ELF-1 (cell line): ENCODE measurements around the gene TBC1D22A.
A peak's percentile ranks its signal among the peaks of the same experiment; 100 is the strongest.

Experiments used
- DNase-seq: peaks from one replicate; pipeline ENCODE4 v3.0.0-alpha.2; 2016; ENCODE audit warnings: low read depth, low spot score

TBC1D22A gene

GRCh38 chr22:46737105-46737975 lies 25.1 kb upstream of the TBC1D22A start:
- DNase-seq = no peak

- DNase-seq = no peak
Measured at GRCh38 chr22:46737976-46738646, 24.3 kb upstream of the TBC1D22A start, which contains the start of gene CERK. Gene CERK, minus strand, starts transcription at chr22:46738252. Its CDS starts 104 bp downstream, at chr22:46738148.

GRCh38 chr22:46738647-46739093 lies 23.8 kb upstream of the TBC1D22A start:
- DNase-seq = peak; percentile 42

- DNase-seq = peak; percentile 53
Measured at GRCh38 chr22:46739094-46739870, 23.2 kb upstream of the TBC1D22A start.

GRCh38 chr22:46740910-46741780 lies 21.3 kb upstream of the TBC1D22A start:
- DNase-seq = no peak

GRCh38 chr22:46741974-46742519 lies 20.4 kb upstream of the TBC1D22A start:
- no peak for DNase-seq

GRCh38 chr22:46742576-46743221 lies 19.8 kb upstream of the TBC1D22A start:
- peak; percentile 61 for DNase-seq

GRCh38 chr22:46744581-46744980 lies 17.9 kb upstream of the TBC1D22A start:
- DNase-seq = no peak

- no peak for DNase-seq
Measured at GRCh38 chr22:46746192-46746591, 16.3 kb upstream of the TBC1D22A start.

- DNase-seq = no peak
Measured at GRCh38 chr22:46746620-46747019, 15.8 kb upstream of the TBC1D22A start.

GRCh38 chr22:46747646-46748045 lies 14.8 kb upstream of the TBC1D22A start:
- no peak for DNase-seq

GRCh38 chr22:46748206-46748907 lies 14.1 kb upstream of the TBC1D22A start:
- DNase-seq = no peak

- no peak for DNase-seq
Measured at GRCh38 chr22:46748908-46749675, 13.4 kb upstream of the TBC1D22A start.

GRCh38 chr22:46749682-46750529 lies 12.5 kb upstream of the TBC1D22A start:
- DNase-seq = no peak

GRCh38 chr22:46750530-46750800 lies 12.0 kb upstream of the TBC1D22A start:
- DNase-seq = no peak

GRCh38 chr22:46750863-46751443 lies 11.5 kb upstream of the TBC1D22A start:
- DNase-seq = no peak

GRCh38 chr22:46752286-46752987 lies 10.0 kb upstream of the TBC1D22A start:
- DNase-seq = no peak
